Measurements from ENCODE around the gene TBC1D3H.
"Not testable (repeated sequence)": the region's sequence is repeated elsewhere in the genome, so short reads cannot be mapped to it uniquely, and the experiment has no call there.

The TBC1D3H gene

GRCh38 chr17:36388385-36389245 lies at the start of gene TBC1D3H:
Gene TBC1D3H (minus strand): TSS chr17:36388435. CDS start chr17:36386895, 1,540 bp downstream.
- DNase-seq: not testable (repeated sequence)

DNA sequence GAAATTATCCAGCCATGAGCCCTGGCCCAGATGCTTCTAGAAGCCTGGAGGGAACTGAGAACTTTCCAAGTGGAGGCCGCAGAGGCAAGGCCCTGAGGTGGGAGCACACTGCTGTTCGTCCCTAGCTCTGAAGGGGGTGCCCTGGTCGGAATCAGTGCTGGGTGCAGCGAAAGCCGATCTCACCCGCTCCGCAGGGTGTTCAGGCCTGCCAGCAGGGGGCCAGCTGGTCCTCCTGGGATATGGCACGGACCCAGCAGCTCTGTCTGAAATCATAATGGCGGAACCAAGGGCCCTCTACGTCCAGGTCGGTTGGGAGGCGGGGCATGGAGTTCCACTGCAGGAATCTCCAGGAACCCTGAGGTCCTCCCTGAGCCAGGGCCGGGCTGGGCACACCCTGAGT lies 40.7 kb upstream of the TBC1D3H start:
- DNase-seq: not testable (repeated sequence)

- not testable (repeated sequence) for DNase-seq
Observed at GRCh38 chr17:36415180-36415941, 27.1 kb upstream of the TBC1D3H start.

- not testable (repeated sequence) for DNase-seq
Observed at GRCh38 chr17:36390943-36391645, 2.9 kb upstream of the TBC1D3H start.

- not testable (repeated sequence) for DNase-seq
Observed at GRCh38 chr17:36375938-36376337, 12.3 kb downstream of the TBC1D3H start.

DNA sequence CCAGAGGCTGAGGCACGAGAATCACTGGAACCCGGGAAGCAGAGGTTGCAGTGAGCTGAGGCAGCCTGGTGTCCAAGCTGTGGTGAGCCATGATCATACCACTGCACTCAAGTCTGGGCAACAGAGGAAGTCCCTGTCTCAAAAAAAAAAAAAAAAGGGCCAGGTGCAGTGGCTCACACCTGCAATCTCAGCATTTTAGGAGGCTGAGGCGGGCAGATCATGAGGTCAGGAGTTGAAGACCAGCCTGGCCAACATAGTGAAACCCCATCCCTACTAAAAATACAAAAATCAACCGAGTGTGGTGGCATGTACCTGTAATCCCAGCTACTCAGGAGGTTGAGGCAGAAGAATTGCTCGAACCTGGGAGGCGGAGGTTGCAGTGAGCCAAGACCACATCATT lies 25.7 kb downstream of the TBC1D3H start:
- not testable (repeated sequence) for DNase-seq

All from NCI-H774 (cell line).